Thoracic aorta (tissue), 2 donors: ENCODE results near the gene SLC20A1. TPM values are rescaled to one million over a fixed set of nuclear protein-coding genes. Genes with fewer than 3 reads are reported as not detected.
A peak's percentile ranks its signal among the peaks of the same experiment; 100 is the strongest.

Experiments
- ATAC-seq: fragments of 150-250 bp; one replicate; pipeline ENCODE4 v1.8.0; 2017; ENCODE audit warnings: low read depth; ENCODE audit not compliant: insufficient number of reproducible peaks, low FRiP score
- DNase-seq: peaks from one replicate; pipeline ENCODE4 v3.0.0-alpha.2; 2020; ENCODE audit warnings: low spot score
- H3K27ac ChIP-seq, 2 donors: fragments of 200-600 bp; sonication (generic); 1 replicate in 1 of 2; 2 replicates in 1 of 2; pipeline ENCODE4 v1.5.1; 2016; ENCODE audit warnings: mild to moderate bottlenecking in 2 of 2, moderate library complexity in 2 of 2
- H3K27me3 ChIP-seq: fragments of 200-600 bp; sonication (generic); replicated peaks from 2 replicates; pipeline ENCODE4 v1.6.0; 2016; ENCODE audit warnings: mild to moderate bottlenecking; ENCODE audit not compliant: insufficient read depth
- H3K36me3 ChIP-seq: fragments of 200-600 bp; sonication (generic); one replicate; pipeline ENCODE4 v1.5.1; 2016
- H3K4me1 ChIP-seq, 2 donors: fragments of 200-600 bp; sonication (generic); 1 replicate in 1 of 2; 2 replicates in 1 of 2; pipeline versions ENCODE4 v1.5.1 to v1.6.0; 2016; ENCODE audit warnings: low read depth in 2 of 2, mild to moderate bottlenecking in 1 of 2; ENCODE audit not compliant: control insufficient read depth in 1 of 2
- H3K4me3 ChIP-seq: fragments of 200-600 bp; sonication (generic); 2 replicates; pipeline ENCODE4 v1.5.1; 2016; ENCODE audit warnings: mild to moderate bottlenecking
- H3K9me3 ChIP-seq: fragments of 200-600 bp; sonication (generic); 2 replicates; pipeline ENCODE4 v1.5.1; 2016
- CTCF ChIP-seq: fragments of 200-600 bp; sonication (generic); IDR thresholded peaks from one replicate; pipeline ENCODE4 v1.5.1; 2019; ENCODE audit warnings: antibody characterized with exemption
- total RNA-seq, 2 donors: library from RNA; depleted of rRNA; stranded (reverse); fragments of >200 nt; gene quantifications; one replicate each; pipeline versions ENCODE4 v1.1.0 to v1.2.3, GENCODE V29; 2016

The SLC20A1 gene
- total RNA-seq, 2 donors from 2014 or later: 62.3 to 146 TPM

GRCh38 chr2:112669667-112670066 is 23.9 kb downstream of the SLC20A1 start:
- no peaks in the 10 kb centered on the region for H3K36me3 ChIP-seq
- no peak for TF ChIP-seq CTCF
- H3K4me3 ChIP-seq: no peak overlapping the region
- H3K27me3 ChIP-seq: no peaks in the 10 kb centered on the region
- H3K9me3 ChIP-seq: no peaks in the 10 kb centered on the region
- ATAC-seq: no peak
- no peaks in the 10 kb centered on the region for H3K4me1 ChIP-seq
- H3K27ac ChIP-seq: no peak overlapping the region
- DNase-seq: no peak

- no peak for DNase-seq
- no peak for ATAC-seq
- no peak for TF ChIP-seq CTCF
- no peaks in the 10 kb centered on the region for H3K36me3 ChIP-seq
- H3K27me3 ChIP-seq: no peaks in the 10 kb centered on the region
- no peaks in the 10 kb centered on the region for H3K9me3 ChIP-seq
- no peak overlapping the region for H3K4me3 ChIP-seq
- no peak overlapping the region for H3K27ac ChIP-seq
- H3K4me1 ChIP-seq: no peaks in the 10 kb centered on the region
Observed at GRCh38 chr2:112670252-112671022, 24.7 kb downstream of the SLC20A1 start.

- Histone ChIP-seq H3K4me3 (no peak overlapping the region), H3K36me3 (no peaks in the 10 kb centered on the region), H3K9me3 (no peaks in the 10 kb centered on the region), H3K27ac (no peak overlapping the region), H3K27me3 (no peaks in the 10 kb centered on the region), H3K4me1 (no peaks in the 10 kb centered on the region)
- no peak for DNase-seq
- no peak for ATAC-seq
- TF ChIP-seq CTCF: no peak
Observed at GRCh38 chr2:112671801-112672200, 26.1 kb downstream of the SLC20A1 start.

- DNase-seq: no peak
- no peaks in the 10 kb centered on the region for H3K9me3 ChIP-seq
- no peak for TF ChIP-seq CTCF
- no peaks in the 10 kb centered on the region for H3K4me1 ChIP-seq
- no peak overlapping the region for H3K27ac ChIP-seq
- no peaks in the 10 kb centered on the region for H3K36me3 ChIP-seq
- H3K27me3 ChIP-seq: no peaks in the 10 kb centered on the region
- ATAC-seq: no peak
- no peak overlapping the region for H3K4me3 ChIP-seq
Observed at GRCh38 chr2:112673008-112673407, 27.3 kb downstream of the SLC20A1 start.

DNA sequence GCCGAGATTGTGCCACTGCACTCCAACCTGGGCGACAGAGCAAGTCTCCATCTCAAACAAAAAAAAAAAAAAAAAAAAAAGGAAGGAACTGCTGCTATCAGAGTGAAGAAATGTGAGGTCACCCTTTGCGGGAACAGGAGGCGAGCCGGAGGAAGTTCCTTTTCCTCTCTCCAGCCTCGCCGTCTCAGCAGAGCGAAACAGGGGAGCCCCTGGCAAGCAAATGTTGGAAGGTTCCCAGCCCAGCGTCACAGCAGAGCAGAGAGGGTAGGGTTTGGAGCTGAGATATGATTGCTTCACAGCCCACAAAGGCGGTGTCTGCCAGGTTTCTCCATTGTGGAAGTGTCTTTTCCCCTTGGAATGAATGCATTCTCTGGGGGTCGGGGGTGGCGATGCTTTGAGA is 28.5 kb downstream of the SLC20A1 start:
- DNase-seq: peak; percentile 16
- no peak for TF ChIP-seq CTCF
- no peak overlapping the region for H3K27ac ChIP-seq
- no peaks in the 10 kb centered on the region for H3K9me3 ChIP-seq
- H3K4me1 ChIP-seq: peaks cover 0 to 1% of the 10 kb centered on the region in 2 donors
- H3K36me3 ChIP-seq: no peaks in the 10 kb centered on the region
- no peak for ATAC-seq
- no peak overlapping the region for H3K4me3 ChIP-seq
- no peaks in the 10 kb centered on the region for H3K27me3 ChIP-seq
